Ishikawa (cell line): ENCODE data around the gene PTPRU.

Experiments used
- CEBPB ChIP-seq: IDR thresholded peaks from 2 replicates; pipeline ENCODE4 v1.6.1; 2012
- CREB1 ChIP-seq: IDR thresholded peaks from 2 replicates; pipeline ENCODE4 v1.6.1; 2012; ENCODE audit warnings: low read depth
- EGR1 ChIP-seq: IDR thresholded peaks from 2 replicates; pipeline ENCODE4 v1.6.1; 2012
- EP300 ChIP-seq: IDR thresholded peaks from 2 replicates; pipeline ENCODE4 v1.6.1; 2012; ENCODE audit warnings: borderline replicate concordance
- FOXM1 ChIP-seq: IDR thresholded peaks from 2 replicates; pipeline ENCODE4 v1.6.1; 2012; ENCODE audit warnings: low read depth, borderline replicate concordance
- NFIC ChIP-seq: IDR thresholded peaks from 2 replicates; pipeline ENCODE4 v1.6.1; 2012
- RAD21 ChIP-seq: IDR thresholded peaks from 2 replicates; pipeline ENCODE4 v1.6.1; 2012; ENCODE audit warnings: low read depth
- TAF1 ChIP-seq: IDR thresholded peaks from 2 replicates; pipeline ENCODE4 v1.6.1; 2012; ENCODE audit warnings: low read depth, mild to moderate bottlenecking
- TCF12 ChIP-seq: IDR thresholded peaks from 2 replicates; pipeline ENCODE4 v1.6.1; 2012; ENCODE audit warnings: low read depth
- TEAD4 ChIP-seq: IDR thresholded peaks from 2 replicates; pipeline ENCODE4 v1.6.1; 2012
- YY1 ChIP-seq: IDR thresholded peaks from 2 replicates; pipeline ENCODE4 v1.6.1; 2012; ENCODE audit warnings: low read depth
- ZBTB7A ChIP-seq: IDR thresholded peaks from 2 replicates; pipeline ENCODE4 v1.6.1; 2012; ENCODE audit warnings: low read depth
- TF ChIP-seq, protein P1 (sequence below): IDR thresholded peaks from 2 replicates; pipeline ENCODE4 v1.6.1; 2012
- TF ChIP-seq, protein P2 (sequence below): IDR thresholded peaks from 2 replicates; pipeline ENCODE4 v1.6.1; 2012
- TF ChIP-seq, protein P3 (sequence below): IDR thresholded peaks from 2 replicates; pipeline ENCODE4 v1.6.1; 2012; ENCODE audit warnings: low read depth, mild to moderate bottlenecking

Gene PTPRU

DNA sequence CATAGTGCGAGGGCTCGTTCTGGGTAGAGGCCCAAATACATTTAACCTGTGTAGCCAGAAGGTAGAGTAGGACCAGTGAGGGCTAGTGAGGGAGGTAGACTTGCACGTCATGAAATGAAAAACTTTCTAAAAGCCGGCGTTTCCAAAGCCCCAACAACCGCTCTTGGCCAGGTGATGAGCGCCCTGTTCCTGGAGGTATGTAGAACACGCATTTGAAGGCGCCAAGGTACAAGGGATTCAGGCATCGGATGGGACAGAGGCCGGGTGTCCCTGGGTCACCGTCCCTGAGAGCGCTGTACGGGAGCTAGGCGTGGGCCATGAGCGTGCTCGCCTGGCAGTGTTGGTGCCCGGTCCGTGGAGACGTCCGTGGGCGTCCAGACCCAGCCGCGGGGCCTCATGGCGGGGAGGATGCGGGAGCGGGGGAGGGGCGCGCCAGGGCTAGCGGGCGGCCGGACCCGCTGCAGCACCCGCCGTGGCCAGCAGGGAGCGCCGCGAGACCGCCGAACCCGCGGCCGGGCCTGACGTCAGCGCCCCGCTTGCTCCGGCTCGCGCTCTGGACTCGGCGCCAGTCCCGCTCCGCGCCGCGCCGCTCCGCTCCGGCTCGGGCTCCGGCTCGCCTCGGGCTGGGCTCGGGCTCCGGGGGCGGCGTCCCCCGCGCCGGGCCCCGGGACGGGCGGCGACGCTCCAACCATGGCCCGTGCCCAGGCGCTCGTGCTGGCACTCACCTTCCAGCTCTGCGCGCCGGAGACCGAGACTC is at the start of gene PTPRU:
Gene PTPRU, plus strand, starts transcription at position 568 of the 757 bp plus-strand sequence. Its CDS starts 123 bp downstream, at position 691.
- no peak for TF ChIP-seq EGR1
- TF ChIP-seq RAD21: peak; percentile 81; the same call in 1 of the 2 replicates
- TF ChIP-seq CREB1: no peak
- 0 out of 2 replicates have a peak, but pooled peaks have one; percentile 14 for TF ChIP-seq YY1

DNA sequence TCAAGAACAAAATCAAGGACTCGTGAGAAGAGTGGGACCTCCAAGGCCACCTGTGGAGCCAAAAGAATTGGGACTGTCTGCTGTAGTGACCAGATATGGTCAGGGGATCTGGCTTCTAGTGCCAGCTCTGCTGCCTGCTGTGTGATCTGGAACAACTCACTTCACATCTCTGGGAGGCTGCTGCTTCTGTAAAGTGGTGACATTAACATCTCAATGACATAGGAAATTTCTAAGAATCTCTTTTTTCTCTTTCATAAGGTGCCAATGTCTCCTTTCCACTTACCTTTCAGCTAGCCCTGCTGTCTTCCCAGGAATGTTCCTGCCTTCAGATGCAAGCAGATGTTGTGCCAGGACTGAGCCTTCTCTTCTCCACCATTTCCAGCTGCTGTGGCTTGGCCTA is 49.6 kb upstream of the PTPRU start:
- TF ChIP-seq CREB1 (no peak), FOXM1 (no peak), NFIC (no peak), EP300 (no peak), CEBPB (no peak)
- TF ChIP-seq, protein P1, sequence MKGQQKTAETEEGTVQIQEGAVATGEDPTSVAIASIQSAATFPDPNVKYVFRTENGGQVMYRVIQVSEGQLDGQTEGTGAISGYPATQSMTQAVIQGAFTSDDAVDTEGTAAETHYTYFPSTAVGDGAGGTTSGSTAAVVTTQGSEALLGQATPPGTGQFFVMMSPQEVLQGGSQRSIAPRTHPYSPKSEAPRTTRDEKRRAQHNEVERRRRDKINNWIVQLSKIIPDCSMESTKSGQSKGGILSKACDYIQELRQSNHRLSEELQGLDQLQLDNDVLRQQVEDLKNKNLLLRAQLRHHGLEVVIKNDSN: no peak
- TF ChIP-seq, protein P2, sequence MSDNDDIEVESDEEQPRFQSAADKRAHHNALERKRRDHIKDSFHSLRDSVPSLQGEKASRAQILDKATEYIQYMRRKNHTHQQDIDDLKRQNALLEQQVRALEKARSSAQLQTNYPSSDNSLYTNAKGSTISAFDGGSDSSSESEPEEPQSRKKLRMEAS: no peak

DNA sequence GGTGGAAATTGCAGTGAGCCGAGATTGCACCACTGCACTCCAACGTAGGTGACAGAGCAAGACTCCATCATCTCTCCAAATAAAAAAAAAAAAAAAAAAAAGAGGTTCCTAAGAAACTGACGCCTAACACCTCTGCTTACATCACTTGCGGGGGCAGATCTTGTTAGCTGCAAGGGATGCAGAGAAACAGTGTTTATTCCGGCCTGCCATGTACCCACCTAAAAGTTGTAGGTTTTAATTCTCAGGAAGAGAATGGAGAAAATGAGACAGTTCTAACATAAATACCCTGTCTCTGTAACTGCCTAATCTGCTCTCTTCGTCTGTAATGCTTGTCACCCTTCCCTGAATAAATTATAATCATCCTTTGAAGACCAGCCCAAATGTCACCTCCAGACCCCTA is 45.6 kb upstream of the PTPRU start:
- TF ChIP-seq CREB1: no peak
- TF ChIP-seq, protein P3, sequence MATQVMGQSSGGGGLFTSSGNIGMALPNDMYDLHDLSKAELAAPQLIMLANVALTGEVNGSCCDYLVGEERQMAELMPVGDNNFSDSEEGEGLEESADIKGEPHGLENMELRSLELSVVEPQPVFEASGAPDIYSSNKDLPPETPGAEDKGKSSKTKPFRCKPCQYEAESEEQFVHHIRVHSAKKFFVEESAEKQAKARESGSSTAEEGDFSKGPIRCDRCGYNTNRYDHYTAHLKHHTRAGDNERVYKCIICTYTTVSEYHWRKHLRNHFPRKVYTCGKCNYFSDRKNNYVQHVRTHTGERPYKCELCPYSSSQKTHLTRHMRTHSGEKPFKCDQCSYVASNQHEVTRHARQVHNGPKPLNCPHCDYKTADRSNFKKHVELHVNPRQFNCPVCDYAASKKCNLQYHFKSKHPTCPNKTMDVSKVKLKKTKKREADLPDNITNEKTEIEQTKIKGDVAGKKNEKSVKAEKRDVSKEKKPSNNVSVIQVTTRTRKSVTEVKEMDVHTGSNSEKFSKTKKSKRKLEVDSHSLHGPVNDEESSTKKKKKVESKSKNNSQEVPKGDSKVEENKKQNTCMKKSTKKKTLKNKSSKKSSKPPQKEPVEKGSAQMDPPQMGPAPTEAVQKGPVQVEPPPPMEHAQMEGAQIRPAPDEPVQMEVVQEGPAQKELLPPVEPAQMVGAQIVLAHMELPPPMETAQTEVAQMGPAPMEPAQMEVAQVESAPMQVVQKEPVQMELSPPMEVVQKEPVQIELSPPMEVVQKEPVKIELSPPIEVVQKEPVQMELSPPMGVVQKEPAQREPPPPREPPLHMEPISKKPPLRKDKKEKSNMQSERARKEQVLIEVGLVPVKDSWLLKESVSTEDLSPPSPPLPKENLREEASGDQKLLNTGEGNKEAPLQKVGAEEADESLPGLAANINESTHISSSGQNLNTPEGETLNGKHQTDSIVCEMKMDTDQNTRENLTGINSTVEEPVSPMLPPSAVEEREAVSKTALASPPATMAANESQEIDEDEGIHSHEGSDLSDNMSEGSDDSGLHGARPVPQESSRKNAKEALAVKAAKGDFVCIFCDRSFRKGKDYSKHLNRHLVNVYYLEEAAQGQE: no peak
- no peak for TF ChIP-seq NFIC
- TF ChIP-seq EP300: no peak
- TF ChIP-seq ZBTB7A: no peak
- no peak for TF ChIP-seq TCF12
- no peak for TF ChIP-seq TEAD4
- TF ChIP-seq YY1: no peak
- no peak for TF ChIP-seq FOXM1
- TF ChIP-seq, protein P1: no peak
- no peak for TF ChIP-seq CEBPB
- TF ChIP-seq, protein P2: no peak
- no peak for TF ChIP-seq EGR1

DNA sequence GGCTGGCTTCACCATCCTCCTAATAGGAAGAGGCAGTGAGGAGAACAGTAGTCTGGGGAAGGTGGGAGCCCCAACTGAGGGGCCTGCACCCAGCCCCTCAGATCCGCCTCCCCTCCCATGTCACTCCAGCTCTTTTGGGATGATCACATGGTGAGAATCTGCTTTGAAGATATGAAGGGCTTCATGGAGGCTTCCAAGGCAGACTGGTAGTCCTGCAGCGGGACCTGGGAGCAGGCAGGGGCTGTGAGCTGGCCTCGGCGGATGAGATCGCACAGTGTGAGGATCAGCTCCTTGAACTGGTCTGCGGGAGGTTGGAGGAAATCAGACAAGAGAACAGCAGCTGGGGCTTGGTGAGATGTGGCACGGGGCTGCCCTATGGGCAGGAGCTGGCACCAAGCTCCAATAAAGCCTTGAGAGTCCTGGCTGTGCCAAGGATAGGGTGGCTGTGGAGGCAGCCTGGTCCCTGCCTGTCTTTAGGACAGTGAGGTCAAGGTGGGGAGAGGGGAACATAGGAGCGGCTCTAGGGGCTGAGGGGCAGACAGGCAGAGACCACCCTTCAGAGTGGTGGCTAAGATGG is 42.4 kb upstream of the PTPRU start:
- TF ChIP-seq YY1 (no peak), TCF12 (no peak), NFIC (no peak), ZBTB7A (no peak)

DNA sequence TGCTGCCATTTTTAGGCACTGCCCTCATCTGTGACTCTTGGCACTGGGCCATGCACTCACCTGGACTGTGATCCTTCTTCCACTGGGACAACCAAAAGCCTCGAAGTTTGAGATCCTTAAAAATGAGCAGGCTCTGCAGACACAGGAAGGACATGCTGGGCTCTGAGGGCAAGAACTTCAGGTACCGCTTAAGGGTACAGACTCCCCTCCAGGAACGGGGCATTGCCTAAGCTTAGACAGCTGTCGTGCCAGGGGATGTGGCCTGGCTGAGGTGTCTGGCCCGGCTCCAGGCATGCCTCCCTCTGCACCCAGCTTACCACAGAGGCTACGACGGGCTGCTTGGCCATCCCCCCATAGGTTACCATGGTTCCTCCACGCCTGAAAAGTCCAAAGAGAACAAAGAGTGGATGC is 40.4 kb upstream of the PTPRU start:
- TF ChIP-seq TCF12 (no peak), NFIC (peak; percentile 44)

DNA sequence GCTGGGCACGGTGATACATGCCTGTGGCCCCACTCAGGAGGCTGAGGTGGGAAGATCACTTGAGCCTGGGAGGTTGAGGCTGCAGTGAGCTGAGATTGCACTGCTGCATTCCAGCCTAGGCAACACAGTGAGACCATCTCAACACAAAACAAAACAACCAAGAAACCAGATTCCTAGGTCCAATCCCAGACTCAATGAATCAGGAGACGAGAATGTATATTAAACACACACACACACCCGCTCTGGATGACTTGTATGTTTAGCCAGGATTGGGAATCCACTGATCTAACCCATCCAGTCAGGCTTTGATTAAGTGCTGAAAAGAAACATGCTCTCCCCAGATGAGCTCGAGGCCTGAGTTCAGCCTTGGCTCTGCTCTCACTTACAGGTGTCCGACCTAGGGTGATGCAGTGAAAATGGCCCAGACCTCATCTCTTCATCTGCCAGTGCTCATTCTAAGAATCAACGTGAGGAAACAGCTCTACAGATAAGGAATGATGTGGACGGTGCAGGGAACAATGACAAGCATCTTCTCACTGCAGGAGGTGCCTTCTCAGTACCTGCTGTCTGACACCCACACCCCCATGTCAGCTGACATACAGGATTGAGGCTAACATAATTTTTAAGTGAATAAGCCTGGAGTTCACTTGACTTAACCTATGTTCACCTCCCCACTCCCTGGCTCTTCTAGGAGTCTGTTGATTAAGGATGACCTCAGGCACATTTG is 39.3 kb upstream of the PTPRU start:
- TF ChIP-seq RAD21 (no peak), CEBPB (no peak), FOXM1 (no peak), ZBTB7A (no peak), EP300 (no peak), EGR1 (no peak), CREB1 (no peak), TAF1 (no peak), TCF12 (no peak), TEAD4 (no peak), YY1 (no peak), NFIC (no peak)
- TF ChIP-seq, protein P2: no peak
- TF ChIP-seq, protein P1: no peak
- TF ChIP-seq, protein P3: no peak
